ES-I3 (cell line): ENCODE results near the gene MLH3.

Experiments
- H3K36me3 ChIP-seq: 2 replicates; pipeline ENCODE4 v1.6.1; 2013; ENCODE audit warnings: mild to moderate bottlenecking, low read length, control low read depth, moderate library complexity; ENCODE audit not compliant: insufficient read depth
- H3K4me1 ChIP-seq: 2 replicates; pipeline ENCODE4 v1.6.1; 2013; ENCODE audit warnings: mild to moderate bottlenecking, control low read depth, low read length; ENCODE audit not compliant: insufficient read depth
- H3K9ac ChIP-seq: 2 replicates; pipeline ENCODE4 v1.6.1; 2013; ENCODE audit warnings: low read depth, mild to moderate bottlenecking, low read length, moderate library complexity
- H3K9me3 ChIP-seq: 2 replicates; pipeline ENCODE4 v1.6.1; 2013; ENCODE audit warnings: mild to moderate bottlenecking, low read length, moderate library complexity; ENCODE audit not compliant: control insufficient read depth, insufficient read depth

Gene MLH3

GRCh38 chr14:74973003-74973653, 78.1 kb downstream of the MLH3 start:
- Histone ChIP-seq H3K36me3 (no peaks in the 10 kb centered on the region), H3K9me3 (no peaks in the 10 kb centered on the region), H3K4me1 (peaks cover 14% of the 10 kb centered on the region; the same call in 1 of the 2 replicates), H3K9ac (no peak overlapping the region)

GRCh38 chr14:74968811-74969210, 82.5 kb downstream of the MLH3 start:
- H3K36me3 ChIP-seq, result no peaks in the 10 kb centered on the region
- no peak overlapping the region for H3K9ac ChIP-seq
- no peaks in the 10 kb centered on the region for H3K9me3 ChIP-seq
- peaks cover 4% of the 10 kb centered on the region; the same call in 1 of the 2 replicates for H3K4me1 ChIP-seq

- Histone ChIP-seq H3K4me1 (no peaks in the 10 kb centered on the region), H3K9ac (no peak overlapping the region), H3K36me3 (no peaks in the 10 kb centered on the region), H3K9me3 (no peaks in the 10 kb centered on the region)
Observed at GRCh38 chr14:74965486-74966153, 85.6 kb downstream of the MLH3 start.

GRCh38 chr14:74964787-74965485, 86.3 kb downstream of the MLH3 start:
- Histone ChIP-seq H3K4me1 (no peaks in the 10 kb centered on the region), H3K9me3 (no peaks in the 10 kb centered on the region)

More at GRCh38 chr14:74964787-74965485, 86.3 kb downstream of the MLH3 start:
- H3K36me3 ChIP-seq, result no peaks in the 10 kb centered on the region
- H3K9ac ChIP-seq, result no peak overlapping the region
